Peyer's patch (tissue), 4 donors: ENCODE data around the gene PSMD8. TPM values are rescaled to one million over a fixed set of nuclear protein-coding genes. Genes with fewer than 3 reads are reported as not detected.

ENCODE experiments used
- DNase-seq, 3 donors: peaks; one replicate each; pipeline ENCODE4 v3.0.0-alpha.2; 2017 to 2019
- H3K27ac ChIP-seq, 4 donors: fragments of 200-600 bp; sonication (generic); one replicate each; pipeline ENCODE4 v1.5.1; 2016 to 2019
- H3K27me3 ChIP-seq, 2 donors: fragments of 200-600 bp; sonication (generic); one replicate each; pipeline ENCODE4 v1.5.1; 2019
- H3K36me3 ChIP-seq, 3 donors: fragments of 200-600 bp; sonication (generic); one replicate each; pipeline ENCODE4 v1.5.1; 2016 to 2019
- H3K4me1 ChIP-seq, 4 donors: fragments of 200-600 bp; sonication (generic); one replicate each; pipeline ENCODE4 v1.5.1; 2016 to 2019
- H3K4me3 ChIP-seq, 4 donors: fragments of 200-600 bp; sonication (generic); 1 replicate in 3 of 4; 2 replicates in 1 of 4; pipeline ENCODE4 v1.5.1; 2016 to 2019; ENCODE audit warnings: mild to moderate bottlenecking in 1 of 4
- H3K9me3 ChIP-seq, 4 donors: fragments of 200-600 bp; sonication (generic); one replicate each; pipeline ENCODE4 v1.5.1; 2016 to 2019; ENCODE audit warnings: mild to moderate bottlenecking in 1 of 4
- CTCF ChIP-seq, 6 experiments: fragments of 450-650 bp in 4 of 6; fragments of 200-600 bp in 2 of 6; sonication (generic) in 1 of 6; IDR thresholded peaks; one replicate each; pipeline ENCODE4 v1.5.1; 2017 to 2019; ENCODE audit warnings: antibody characterized with exemption in 6 of 6, mild to moderate bottlenecking in 3 of 6, moderate library complexity in 1 of 6
- POLR2A ChIP-seq, 2 donors: fragments of 450-650 bp; IDR thresholded peaks; one replicate each; pipeline ENCODE4 v1.5.1; 2017; ENCODE audit warnings: antibody characterized with exemption in 2 of 2, mild to moderate bottlenecking in 2 of 2, moderate library complexity in 2 of 2
- total RNA-seq, 4 donors: library from RNA; depleted of rRNA; stranded (reverse); fragments of >200 nt; gene quantifications; one replicate each; pipeline ENCODE4 v1.1.0, GENCODE V29; 2016

PSMD8 gene
- total RNA-seq, 4 donors from 2014 or later, result 118 to 211 (median 164) TPM

DNA sequence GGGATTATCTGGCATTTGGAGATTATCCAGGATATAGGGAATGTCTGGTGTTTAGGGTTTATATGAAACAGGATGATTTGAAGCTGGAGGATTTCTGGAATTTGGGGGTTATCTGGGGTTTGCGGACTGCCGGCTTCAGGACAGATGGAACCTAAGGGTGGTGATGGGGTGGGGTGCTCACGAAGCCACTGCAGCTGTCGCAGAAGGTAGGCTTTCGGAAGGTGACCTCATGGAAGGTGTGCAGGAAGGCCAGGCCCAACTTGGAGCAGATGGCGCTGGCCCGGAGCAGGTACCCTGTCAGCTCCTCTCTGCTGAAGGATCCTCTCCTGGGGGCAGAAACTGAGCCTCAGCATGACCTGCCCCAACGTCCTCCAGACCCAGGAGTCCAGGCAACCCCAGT lies 38.1 kb downstream of the PSMD8 start:
- Histone ChIP-seq H3K4me1 (no peaks in the 10 kb centered on the region), H3K27ac (no peak overlapping the region), H3K4me3 (no peak overlapping the region), H3K27me3 (no peaks in the 10 kb centered on the region), H3K9me3 (no peaks in the 10 kb centered on the region), H3K36me3 (peaks cover 0 to 6% (median 0%) of the 10 kb centered on the region in 3 donors)
- TF ChIP-seq CTCF (IDR thresholded peaks at IDR 0.05) (no peak), POLR2A (IDR thresholded peaks at IDR 0.05) (no peak)
- DNase-seq, result peak in 1 of 3 donors; percentile 29

DNA sequence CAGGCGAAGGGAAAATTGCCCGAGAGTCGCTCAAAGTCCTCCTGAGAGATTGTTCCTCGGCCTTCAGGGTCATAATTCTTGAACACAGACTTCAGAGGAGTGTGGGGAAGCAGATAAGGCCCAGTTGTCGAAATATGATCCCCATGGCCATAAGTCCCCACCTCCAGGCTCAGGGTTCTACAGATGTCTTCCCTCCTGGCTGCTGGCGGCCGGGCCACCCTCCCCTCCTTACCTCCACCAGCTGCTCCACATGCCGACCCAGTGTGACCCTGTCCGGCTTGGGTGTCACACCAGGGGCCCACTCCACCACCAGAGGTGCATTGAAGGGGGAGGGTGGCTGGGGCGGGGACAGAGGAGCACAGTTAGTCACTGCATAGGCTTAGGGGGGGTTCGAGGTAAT lies 38.6 kb downstream of the PSMD8 start:
- no peaks in the 10 kb centered on the region for H3K9me3 ChIP-seq

DNA sequence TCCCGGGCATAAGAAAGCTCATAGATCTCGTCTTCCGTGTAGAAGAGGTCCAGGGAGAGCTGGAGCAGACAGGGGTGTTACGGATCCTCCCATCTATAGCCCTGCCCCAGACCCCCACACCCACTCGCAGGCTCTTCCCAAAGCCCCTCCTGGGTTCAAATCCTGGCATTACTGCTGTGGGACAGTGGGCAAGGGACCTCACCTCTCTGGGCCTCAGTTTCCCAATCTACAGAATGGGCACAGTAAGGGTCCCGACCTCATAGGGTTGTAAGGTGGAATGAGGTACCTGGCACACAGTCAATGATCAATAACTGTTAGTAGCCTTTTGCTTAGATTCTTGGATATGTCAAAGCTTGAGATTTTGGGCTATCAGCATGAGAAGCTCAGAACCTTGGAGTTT lies 39.0 kb downstream of the PSMD8 start:
- H3K27me3 ChIP-seq, result no peaks in the 10 kb centered on the region
- DNase-seq, result no peak
- peaks cover 0 to 5% (median 5%) of the 10 kb centered on the region in 4 donors for H3K4me1 ChIP-seq
- peaks cover 0 to 3% (median 0%) of the 10 kb centered on the region in 3 donors for H3K36me3 ChIP-seq
- H3K27ac ChIP-seq, result no peak overlapping the region
- H3K4me3 ChIP-seq, result no peak overlapping the region
- no peaks in the 10 kb centered on the region for H3K9me3 ChIP-seq
- TF ChIP-seq CTCF (IDR thresholded peaks at IDR 0.05) (no peak), POLR2A (IDR thresholded peaks at IDR 0.05) (no peak)

More for the DNA sequence above, 38.6 kb downstream of the PSMD8 start:
- Histone ChIP-seq H3K27me3 (no peaks in the 10 kb centered on the region), H3K36me3 (peaks cover 0 to 6% (median 0%) of the 10 kb centered on the region in 3 donors), H3K4me3 (no peak overlapping the region), H3K27ac (no peak overlapping the region), H3K4me1 (peaks cover 0 to under 1% (median under 1%) of the 10 kb centered on the region in 4 donors)
- DNase-seq, result peak in 1 of 3 donors; percentile 15
- no peak for TF ChIP-seq CTCF (IDR thresholded peaks at IDR 0.05)
- no peak for TF ChIP-seq POLR2A (IDR thresholded peaks at IDR 0.05)

DNA sequence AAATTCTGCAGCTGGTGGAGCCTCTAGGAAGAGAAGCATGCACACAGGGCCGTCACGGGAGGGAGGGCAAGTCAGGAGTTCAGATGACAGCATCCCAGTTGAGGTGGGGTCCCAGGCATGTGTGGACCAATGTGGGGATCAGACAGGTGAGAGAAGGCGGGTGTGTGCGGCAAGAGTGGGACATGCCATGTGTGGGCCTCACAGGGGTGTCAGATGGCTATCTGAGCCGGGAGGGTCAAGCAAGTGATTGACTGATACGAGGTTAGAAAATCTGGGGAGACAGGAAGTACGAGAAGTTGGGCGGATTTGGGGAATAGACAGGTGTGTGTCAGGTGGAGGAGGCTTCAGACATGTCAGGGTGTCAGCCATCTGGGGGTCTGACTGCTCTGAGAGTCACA lies 42.8 kb downstream of the PSMD8 start:
- peaks cover 0 to 6% (median 5%) of the 10 kb centered on the region in 4 donors for H3K4me1 ChIP-seq
- H3K36me3 ChIP-seq, result no peaks in the 10 kb centered on the region
- H3K27ac ChIP-seq, result peak overlapping the region in 1 of 4 donors; percentile 58
- peak overlapping the region in 1 of 4 donors; percentile 51 for H3K4me3 ChIP-seq
- H3K9me3 ChIP-seq, result no peaks in the 10 kb centered on the region
- TF ChIP-seq POLR2A (IDR thresholded peaks at IDR 0.05) (no peak), CTCF (IDR thresholded peaks at IDR 0.05) (no peak)
- DNase-seq, result no peak
- no peaks in the 10 kb centered on the region for H3K27me3 ChIP-seq

DNA sequence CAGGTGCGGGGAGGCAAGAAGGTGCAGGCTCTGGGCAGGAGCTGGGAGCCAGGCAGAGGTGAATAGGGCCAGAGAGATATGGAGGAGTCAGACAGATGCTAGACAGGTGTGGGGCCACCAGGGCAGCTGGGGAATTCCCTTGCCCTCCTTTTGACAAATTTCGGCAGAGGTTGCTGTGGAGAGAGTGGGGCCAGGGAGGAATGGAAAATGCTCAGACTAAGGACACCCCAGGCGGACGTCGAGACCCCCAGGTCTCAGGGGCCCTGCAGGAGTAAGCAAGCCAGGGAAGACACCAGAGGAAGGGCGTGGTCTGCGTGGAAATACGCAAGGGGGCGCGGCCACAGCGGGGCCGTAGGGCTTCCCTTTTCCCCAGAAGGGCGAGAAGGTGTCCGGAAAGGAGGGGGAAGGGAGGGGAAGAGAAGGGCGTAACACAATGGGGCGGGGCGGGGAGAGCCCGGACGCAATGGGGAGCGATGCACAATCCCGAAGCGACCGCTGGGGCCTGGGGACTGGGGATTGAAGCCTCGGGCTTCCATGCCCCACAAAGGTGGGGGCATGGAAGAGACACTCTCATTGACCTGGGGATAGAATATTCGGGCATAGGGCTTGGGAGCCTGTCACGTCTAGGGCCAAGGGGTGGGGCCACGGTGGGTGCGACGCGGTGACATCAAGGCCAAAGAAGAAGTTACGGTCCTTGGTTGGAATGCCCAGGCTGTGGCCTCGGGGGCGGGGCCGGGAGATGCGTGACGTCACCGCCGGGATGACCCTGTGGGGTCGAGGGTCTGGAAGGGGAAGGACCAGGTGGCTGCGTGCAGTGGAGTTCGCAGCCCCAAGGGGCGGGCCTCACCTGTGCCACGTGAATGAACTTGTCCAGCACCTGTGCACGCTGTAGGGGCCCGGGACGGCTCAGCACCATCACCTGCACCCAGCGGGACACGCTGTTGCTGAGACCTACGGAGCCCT lies 43.5 kb downstream of the PSMD8 start:
- H3K36me3 ChIP-seq, result no peaks in the 10 kb centered on the region
- no peak for TF ChIP-seq CTCF (IDR thresholded peaks at IDR 0.05)
- no peak for TF ChIP-seq POLR2A (IDR thresholded peaks at IDR 0.05)
- peak overlapping the region; percentile 28 to 51 (median 42) for H3K4me3 ChIP-seq
- no peaks in the 10 kb centered on the region for H3K27me3 ChIP-seq
- DNase-seq, result peak; percentile 66 to 87 (median 75)
- peak overlapping the region in 1 of 4 donors; percentile 58 for H3K27ac ChIP-seq
- no peaks in the 10 kb centered on the region for H3K9me3 ChIP-seq
- H3K4me1 ChIP-seq, result peaks cover 0 to 6% (median 5%) of the 10 kb centered on the region in 4 donors
